Lung (tissue), 12 donors: Measurements from ENCODE around the gene MEGF9. TPM values are rescaled to one million over a fixed set of nuclear protein-coding genes. Genes with fewer than 3 reads are reported as not detected.

Experiments used
- ATAC-seq: fragments of 200-7000 bp; cut with Tn5 transposase; one replicate; pipeline ENCODE4 v1.9.1; 2020; ENCODE audit warnings: moderate number of reproducible peaks; ENCODE audit not compliant: insufficient read depth, low FRiP score
- DNase-seq, 3 donors: peaks; one replicate each; pipeline ENCODE4 v3.0.0-alpha.2; 2013 to 2017
- H3K27ac ChIP-seq, 2 donors: one replicate each; pipeline ENCODE4 v1.5.1; 2013; ENCODE audit warnings: mild to moderate bottlenecking in 2 of 2, moderate library complexity in 2 of 2, control low read depth in 1 of 2, inconsistent platforms in 1 of 2, low read depth in 1 of 2, low read length in 1 of 2
- H3K27me3 ChIP-seq, 3 donors: one replicate each; pipeline ENCODE4 v1.5.1; 2013; ENCODE audit warnings: low read length in 2 of 3; ENCODE audit not compliant: control insufficient read depth in 3 of 3, insufficient read depth in 3 of 3
- H3K36me3 ChIP-seq, 4 donors: one replicate each; pipeline ENCODE4 v1.5.1; 2013; ENCODE audit warnings: low read length in 4 of 4, mild to moderate bottlenecking in 1 of 4, moderate library complexity in 1 of 4; ENCODE audit not compliant: control insufficient read depth in 4 of 4, insufficient read depth in 4 of 4
- H3K4me1 ChIP-seq, 5 donors: one replicate each; pipeline ENCODE4 v1.5.1; 2013; ENCODE audit warnings: low read length in 5 of 5, mild to moderate bottlenecking in 2 of 5, moderate library complexity in 1 of 5; ENCODE audit not compliant: control insufficient read depth in 5 of 5, insufficient read depth in 5 of 5
- H3K4me3 ChIP-seq: one replicate; pipeline ENCODE4 v1.5.1; 2013; ENCODE audit warnings: mild to moderate bottlenecking, control low read depth, moderate library complexity
- H3K9ac ChIP-seq, 2 donors: one replicate each; pipeline ENCODE4 v1.5.1; 2013; ENCODE audit warnings: low read length in 2 of 2, control low read depth in 1 of 2; ENCODE audit not compliant: insufficient read depth in 1 of 2
- H3K9me3 ChIP-seq, 4 donors: one replicate each; pipeline ENCODE4 v1.5.1; 2013; ENCODE audit warnings: low read length in 3 of 4, mild to moderate bottlenecking in 1 of 4, moderate library complexity in 1 of 4; ENCODE audit not compliant: control insufficient read depth in 4 of 4, insufficient read depth in 3 of 4
- WGBS, 2 donors: extraction: QIAGEN DNeasy Blood & Tissue Kit; methylation state at CpG; one replicate each; pipeline ENCODE4 v1.1.7; 2013; 5-methylcytosine and 5-hydroxymethylcytosine counted together
- polyA plus RNA-seq, 2 donors: library from polyadenylated mRNA; stranded (reverse); fragments of 200-250 nt; gene quantifications; one replicate each; pipeline ENCODE4 v1.2.1, GENCODE V29; 2013
- total RNA-seq, 2 donors: library from RNA; depleted of rRNA in 1 of 2; stranded (reverse); fragments of >200 nt in 1 of 2; gene quantifications; one replicate each; pipeline ENCODE4 v1.2.1, GENCODE V29; 2014 to 2021
- TF ChIP-seq, protein P1 (sequence below): IDR thresholded peaks from 2 replicates; pipeline ENCODE4 v1.5.1; 2012; ENCODE audit warnings: mild to moderate bottlenecking; ENCODE audit errors: control extremely low read depth, extremely low read depth
- donor health status: control.
- donor health status: control.
- donor health status: Bipolar disorder and iron deficiency.
- donor health status: healthy.
- donor health status: DM: yes; HTN: yes; CAD: no.

The MEGF9 gene
- total and polyA plus RNA-seq, 4 donors, result 19.2 to 48.3 (median 30.6) TPM

DNA sequence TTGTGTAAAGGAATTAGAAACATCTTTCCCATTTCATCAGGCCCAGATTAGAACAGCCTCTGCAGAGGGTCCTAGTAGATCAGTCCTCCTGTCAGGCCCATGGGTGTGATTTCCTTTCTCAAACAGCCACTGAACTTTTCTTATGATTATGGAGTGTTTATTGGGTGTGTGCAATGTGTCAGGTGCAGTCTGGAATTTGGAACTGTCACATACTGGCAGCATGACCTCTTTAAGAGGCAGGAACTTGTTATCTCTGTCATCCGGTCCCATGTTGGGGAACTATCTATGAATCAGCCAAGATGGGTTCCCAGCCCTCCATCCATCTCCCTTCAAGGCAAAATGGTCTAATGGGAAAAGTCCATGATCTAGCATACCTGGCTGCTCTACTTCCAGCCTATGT is 11.6 kb upstream of the MEGF9 start:
- no peak for ATAC-seq
- Histone ChIP-seq H3K9ac (no peak overlapping the region), H3K27ac (no peak overlapping the region), H3K27me3 (no peaks in the 10 kb centered on the region), H3K4me1 (peaks cover 0 to 11% (median under 1%) of the 10 kb centered on the region in 5 donors), H3K36me3 (no peaks in the 10 kb centered on the region), H3K4me3 (no peak overlapping the region), H3K9me3 (no peaks in the 10 kb centered on the region)
- no peak for DNase-seq
- WGBS, 2 donors, result 43 to 58% methylated on average over 1 of the region's 1 CpG
- TF ChIP-seq, protein P1, sequence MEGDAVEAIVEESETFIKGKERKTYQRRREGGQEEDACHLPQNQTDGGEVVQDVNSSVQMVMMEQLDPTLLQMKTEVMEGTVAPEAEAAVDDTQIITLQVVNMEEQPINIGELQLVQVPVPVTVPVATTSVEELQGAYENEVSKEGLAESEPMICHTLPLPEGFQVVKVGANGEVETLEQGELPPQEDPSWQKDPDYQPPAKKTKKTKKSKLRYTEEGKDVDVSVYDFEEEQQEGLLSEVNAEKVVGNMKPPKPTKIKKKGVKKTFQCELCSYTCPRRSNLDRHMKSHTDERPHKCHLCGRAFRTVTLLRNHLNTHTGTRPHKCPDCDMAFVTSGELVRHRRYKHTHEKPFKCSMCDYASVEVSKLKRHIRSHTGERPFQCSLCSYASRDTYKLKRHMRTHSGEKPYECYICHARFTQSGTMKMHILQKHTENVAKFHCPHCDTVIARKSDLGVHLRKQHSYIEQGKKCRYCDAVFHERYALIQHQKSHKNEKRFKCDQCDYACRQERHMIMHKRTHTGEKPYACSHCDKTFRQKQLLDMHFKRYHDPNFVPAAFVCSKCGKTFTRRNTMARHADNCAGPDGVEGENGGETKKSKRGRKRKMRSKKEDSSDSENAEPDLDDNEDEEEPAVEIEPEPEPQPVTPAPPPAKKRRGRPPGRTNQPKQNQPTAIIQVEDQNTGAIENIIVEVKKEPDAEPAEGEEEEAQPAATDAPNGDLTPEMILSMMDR, result no peak

DNA sequence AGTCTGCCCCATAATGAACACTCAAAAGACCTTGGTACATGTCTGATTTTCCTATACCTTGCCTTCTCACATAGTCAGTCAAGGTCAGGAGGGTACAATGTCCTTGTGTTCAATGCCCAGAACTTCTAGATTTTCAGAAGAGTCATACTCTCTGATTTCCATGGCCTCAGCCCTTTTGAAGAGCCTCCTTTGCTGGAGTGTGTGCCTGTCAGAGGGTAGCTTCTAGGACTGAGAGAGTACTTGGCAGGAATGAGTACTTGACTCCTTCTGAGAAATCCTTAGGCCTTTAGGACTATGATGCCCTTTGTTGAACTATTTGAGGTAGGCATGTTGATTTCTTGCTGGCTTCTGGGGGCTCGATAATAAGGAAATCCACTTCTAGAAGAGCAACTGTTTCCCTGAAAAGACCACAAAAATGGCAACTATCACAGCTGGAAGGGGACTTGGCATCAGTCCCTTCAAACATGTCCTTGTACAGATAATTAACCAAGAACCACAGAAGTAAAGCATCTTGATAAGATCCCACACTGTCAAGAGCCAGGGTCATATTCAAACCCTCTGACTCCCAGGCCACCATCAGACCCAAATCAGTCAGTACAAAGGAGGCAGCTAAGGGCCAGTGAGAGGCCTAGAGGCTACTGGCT is 10.6 kb upstream of the MEGF9 start:
- DNase-seq, result no peak
- no peak overlapping the region for H3K4me3 ChIP-seq
- no peak overlapping the region for H3K9ac ChIP-seq
- no peaks in the 10 kb centered on the region for H3K27me3 ChIP-seq
- ATAC-seq, result peak; percentile 20
- no peaks in the 10 kb centered on the region for H3K9me3 ChIP-seq
- H3K36me3 ChIP-seq, result no peaks in the 10 kb centered on the region
- TF ChIP-seq, protein P1, result no peak
- peaks cover 0 to 6% (median 0%) of the 10 kb centered on the region in 5 donors for H3K4me1 ChIP-seq
- H3K27ac ChIP-seq, result peak overlapping the region in 1 of 2 donors; percentile 30
- WGBS, 2 donors, result 54 to 61% methylated on average over 1 of the region's 1 CpG

DNA sequence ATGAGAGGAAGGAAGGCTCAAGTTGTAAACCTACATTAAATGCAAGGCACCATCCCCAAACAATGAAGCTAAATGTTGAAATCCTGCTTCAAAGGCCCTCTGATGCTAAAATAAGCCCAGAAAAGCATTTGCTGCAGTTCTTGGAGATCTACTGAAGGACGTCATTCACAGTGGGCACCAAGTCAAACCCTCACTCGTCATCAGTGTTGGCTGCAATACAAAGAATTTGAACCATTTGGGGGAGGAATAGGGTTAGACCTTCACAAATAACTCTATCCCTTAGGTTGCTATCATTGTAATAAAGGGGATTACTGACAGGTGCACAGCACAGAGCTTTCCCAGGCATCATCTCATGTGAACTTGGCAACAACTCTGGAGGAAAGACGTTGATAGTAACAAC is 9.3 kb upstream of the MEGF9 start:
- DNase-seq, result peak; percentile 26 to 56 (median 50)
- no peak overlapping the region for H3K9ac ChIP-seq
- no peaks in the 10 kb centered on the region for H3K4me1 ChIP-seq
- no peaks in the 10 kb centered on the region for H3K36me3 ChIP-seq
- no peak for ATAC-seq
- no peaks in the 10 kb centered on the region for H3K9me3 ChIP-seq
- H3K4me3 ChIP-seq, result no peak overlapping the region
- 51 to 84% methylated on average over 3 of the region's 3 CpGs for WGBS, 2 donors
- H3K27ac ChIP-seq, result no peak overlapping the region
- TF ChIP-seq, protein P1, result no peak
- no peaks in the 10 kb centered on the region for H3K27me3 ChIP-seq

DNA sequence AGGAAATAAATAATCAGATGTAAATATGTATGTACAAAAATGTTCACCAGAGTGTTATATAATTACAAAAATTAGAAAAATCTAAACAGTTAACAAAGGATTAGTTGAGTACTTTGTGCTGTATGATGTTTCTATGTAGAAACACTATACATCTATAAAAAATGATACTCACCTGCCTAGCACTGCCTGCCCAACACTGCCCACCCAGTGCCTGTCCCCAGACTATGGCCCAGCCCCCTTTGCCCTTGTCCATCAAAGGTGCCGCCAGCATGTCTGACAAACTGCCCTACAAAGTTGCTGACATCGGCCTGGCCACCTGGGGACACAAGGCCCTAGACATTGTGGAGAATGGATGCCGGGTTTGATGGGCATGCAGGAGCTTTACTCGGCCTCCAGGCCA is 6.1 kb upstream of the MEGF9 start:
- Histone ChIP-seq H3K4me3 (no peak overlapping the region), H3K4me1 (peaks cover 0 to 4% (median 0%) of the 10 kb centered on the region in 5 donors), H3K36me3 (no peaks in the 10 kb centered on the region), H3K9ac (no peak overlapping the region), H3K27me3 (no peaks in the 10 kb centered on the region), H3K9me3 (no peaks in the 10 kb centered on the region), H3K27ac (no peak overlapping the region)
- DNase-seq, result no peak
- 96 to 98% methylated on average over 4 of the region's 4 CpGs for WGBS, 2 donors
- no peak for ATAC-seq
- TF ChIP-seq, protein P1, result no peak
